Measurements from ENCODE around the gene CYP3A7. TPM values are rescaled to one million over a fixed set of nuclear protein-coding genes. Genes with fewer than 3 reads are reported as not detected.

Gene CYP3A7
- total RNA-seq, 1 experiment from 2014 or later = not detected

DNA sequence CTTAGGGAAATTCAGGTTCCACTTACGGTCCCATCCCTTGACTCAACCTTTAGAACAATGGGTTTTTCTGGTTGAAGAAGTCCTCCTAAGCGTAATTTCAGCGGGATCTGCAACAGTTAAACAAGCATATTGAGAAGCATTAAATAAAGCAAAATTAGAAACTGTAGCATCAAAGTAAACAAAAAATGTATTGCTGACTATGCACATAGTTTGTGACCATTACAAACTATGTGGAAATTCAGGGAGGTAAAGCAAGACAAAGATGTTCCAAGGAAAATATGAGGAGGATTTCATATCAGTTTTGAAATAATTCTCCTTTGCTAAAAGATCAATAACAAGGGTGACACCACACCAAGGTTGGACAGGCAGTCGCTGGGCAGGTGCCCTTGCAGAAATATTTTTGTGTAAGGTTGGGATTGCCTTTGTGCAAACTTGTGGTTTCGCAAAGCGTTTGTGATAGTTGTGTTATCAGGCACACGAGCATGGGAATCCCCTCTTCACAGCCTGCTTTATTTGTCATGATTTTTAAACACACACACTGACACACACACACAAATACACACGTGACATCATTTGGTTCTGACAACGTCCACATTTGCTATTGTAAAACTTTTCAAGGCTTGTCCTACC is 49.8 kb downstream of the CYP3A7 start:
- no peaks in the 10 kb centered on the region for H3K36me3 ChIP-seq (ENCODE audit: low read depth, low read length)
- DNase-seq (no peak), ATAC-seq (no peak)
- no peak overlapping the region for H3K4me2 ChIP-seq (ENCODE audit: low read length)
- H3K4me1 ChIP-seq (ENCODE audit: insufficient read depth, low read length) = no peaks in the 10 kb centered on the region
- no peak overlapping the region for H2AFZ ChIP-seq (ENCODE audit: low read length)
- no peaks in the 10 kb centered on the region for H3F3A ChIP-seq (ENCODE audit: low read length, unreplicated experiment)
- H4K20me1 ChIP-seq (ENCODE audit: low read length) = no peaks in the 10 kb centered on the region
- intact Hi-C loops (cut with micrococcal nuclease) = no loop called here
- no peaks in the 10 kb centered on the region for H3K79me2 ChIP-seq (ENCODE audit: low read length)
- no peak overlapping the region for H3K9ac ChIP-seq (ENCODE audit: low read length)
- TF ChIP-seq, protein P1, sequence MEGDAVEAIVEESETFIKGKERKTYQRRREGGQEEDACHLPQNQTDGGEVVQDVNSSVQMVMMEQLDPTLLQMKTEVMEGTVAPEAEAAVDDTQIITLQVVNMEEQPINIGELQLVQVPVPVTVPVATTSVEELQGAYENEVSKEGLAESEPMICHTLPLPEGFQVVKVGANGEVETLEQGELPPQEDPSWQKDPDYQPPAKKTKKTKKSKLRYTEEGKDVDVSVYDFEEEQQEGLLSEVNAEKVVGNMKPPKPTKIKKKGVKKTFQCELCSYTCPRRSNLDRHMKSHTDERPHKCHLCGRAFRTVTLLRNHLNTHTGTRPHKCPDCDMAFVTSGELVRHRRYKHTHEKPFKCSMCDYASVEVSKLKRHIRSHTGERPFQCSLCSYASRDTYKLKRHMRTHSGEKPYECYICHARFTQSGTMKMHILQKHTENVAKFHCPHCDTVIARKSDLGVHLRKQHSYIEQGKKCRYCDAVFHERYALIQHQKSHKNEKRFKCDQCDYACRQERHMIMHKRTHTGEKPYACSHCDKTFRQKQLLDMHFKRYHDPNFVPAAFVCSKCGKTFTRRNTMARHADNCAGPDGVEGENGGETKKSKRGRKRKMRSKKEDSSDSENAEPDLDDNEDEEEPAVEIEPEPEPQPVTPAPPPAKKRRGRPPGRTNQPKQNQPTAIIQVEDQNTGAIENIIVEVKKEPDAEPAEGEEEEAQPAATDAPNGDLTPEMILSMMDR (conservative IDR thresholded peaks at IDR 0.05; ENCODE audit: low read depth, low read length) = no peak
- TF ChIP-seq EZH2 (IDR thresholded peaks at IDR 0.05; ENCODE audit: low read length, unreplicated experiment) (no peak), EZH2phosphoT487 (IDR thresholded peaks at IDR 0.05; ENCODE audit: borderline replicate concordance, low read length) (no peak)
- POLR2A ChIA-PET (ENCODE audit: unreplicated experiment) = no interaction called here
- H3K27me3 ChIP-seq (ENCODE audit: low read length) = no peaks in the 10 kb centered on the region
- no TSS peak for BruUV-seq (replicated peaks)
- no peaks in the 10 kb centered on the region for H3K9me2 ChIP-seq (replicated peaks; ENCODE audit: low read length)
- CTCF ChIA-PET = no interaction called here
- H3K27ac ChIP-seq (ENCODE audit: low read length) = no peak overlapping the region
- no peak overlapping the region for H3K4me3 ChIP-seq (ENCODE audit: low read length)
- no peaks in the 10 kb centered on the region for H3K9me3 ChIP-seq (ENCODE audit: low read length)

DNA sequence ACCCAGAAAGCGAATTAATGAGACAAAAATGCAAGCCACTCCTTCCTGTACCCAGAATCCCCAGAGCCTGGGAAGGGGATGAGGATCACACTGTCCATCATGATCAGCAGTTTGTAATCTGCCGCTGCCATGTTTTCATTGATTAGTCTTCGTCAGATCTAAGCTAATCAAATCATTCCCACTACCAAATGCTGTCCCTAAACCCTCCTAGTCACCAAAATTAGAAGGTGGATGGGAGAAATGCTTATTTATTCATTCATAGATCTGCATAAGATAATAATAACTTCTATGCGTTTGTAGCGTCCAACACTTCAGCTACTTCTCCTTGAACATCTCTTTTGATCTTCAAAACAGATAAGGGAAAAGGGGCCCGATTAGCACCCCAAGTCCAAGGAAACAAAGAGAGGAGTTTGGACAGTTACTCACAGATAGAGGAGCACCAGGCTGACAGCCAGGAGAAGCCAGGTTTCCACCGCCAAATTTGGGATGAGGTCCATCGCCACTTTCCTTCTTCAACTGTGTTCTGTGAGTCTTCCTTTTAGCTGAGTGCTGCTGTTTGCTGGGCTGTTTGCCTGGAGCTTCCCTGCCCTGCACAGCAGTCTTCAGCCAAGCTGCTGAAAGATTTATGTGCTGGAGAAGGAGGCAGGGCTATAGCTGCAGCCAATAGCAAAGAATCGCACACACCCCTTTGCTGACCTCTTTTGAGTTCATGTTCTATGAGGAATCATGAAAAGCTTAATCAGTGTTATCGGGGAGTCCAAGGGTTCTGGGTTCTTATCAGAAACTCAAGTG is 55.4 kb downstream of the CYP3A7 start, which contains the start of gene CYP3A5:
Gene CYP3A5 (minus strand): TSS at position 597 of the 792 bp plus-strand sequence. CDS start 100 bp downstream, at position 497.
- peak within 1 kb of the TSS; percentile 57 for H3K4me2 ChIP-seq (ENCODE audit: low read length)
- ATAC-seq (no peak), DNase-seq (no peak)
- no peak for TF ChIP-seq EZH2 (IDR thresholded peaks at IDR 0.05; ENCODE audit: low read length, unreplicated experiment)
- TF ChIP-seq, protein P1 (conservative IDR thresholded peaks at IDR 0.05; ENCODE audit: low read depth, low read length) = no peak
- no peak for TF ChIP-seq EZH2phosphoT487 (IDR thresholded peaks at IDR 0.05; ENCODE audit: borderline replicate concordance, low read length)
- H2AFZ ChIP-seq (ENCODE audit: low read length) = peak within 1 kb of the TSS; percentile 43
- no peaks in the 10 kb centered on the region for H3F3A ChIP-seq (ENCODE audit: low read length, unreplicated experiment)
- no peaks in the 10 kb centered on the region for H3K9me3 ChIP-seq (ENCODE audit: low read length)
- ChIA-PET CTCF (interaction anchor here (0.5 kb wide), 1 partner anchor 194 kb away, joined by 4 read pairs; no protein-coding TSS in a partner anchor), POLR2A (ENCODE audit: unreplicated experiment) (interaction anchor here (0.6 kb wide), 1 partner anchor 56 kb away, joined by 4 read pairs; no protein-coding TSS in a partner anchor)
- no peak within 1 kb of the TSS for H3K4me3 ChIP-seq (ENCODE audit: low read length)
- intact Hi-C loops (cut with micrococcal nuclease) = loop anchor here (10.0 kb wide), 1 partner anchor 85 kb away; no protein-coding TSS in a partner anchor
- no TSS peak for BruUV-seq (replicated peaks)
- no peaks in the 10 kb centered on the region for H3K9me2 ChIP-seq (replicated peaks; ENCODE audit: low read length)
- no peak within 1 kb of the TSS for H3K27ac ChIP-seq (ENCODE audit: low read length)
- H4K20me1 ChIP-seq (ENCODE audit: low read length) = no peaks in the 10 kb centered on the region
- H3K4me1 ChIP-seq (ENCODE audit: insufficient read depth, low read length) = peaks cover 11% of the 10 kb centered on the region
- H3K36me3 ChIP-seq (ENCODE audit: low read depth, low read length) = no peaks in the 10 kb centered on the region
- H3K27me3 ChIP-seq (ENCODE audit: low read length) = no peaks in the 10 kb centered on the region
- no peak within 1 kb of the TSS for H3K9ac ChIP-seq (ENCODE audit: low read length)
- H3K79me2 ChIP-seq (ENCODE audit: low read length) = no peaks in the 10 kb centered on the region

Data from PC-3 (cell line).